MV-4-11 (cell line): ENCODE measurements around the gene HYAL1.
"Not testable (repeated sequence)": the region's sequence is repeated elsewhere in the genome, so short reads cannot be mapped to it uniquely, and the experiment has no call there.

Experiments used
- DNase-seq: peaks from one replicate; lab custom pipeline; 2025; lab: John Stamatoyannopoulos, UW

HYAL1 gene

GRCh38 chr3:50272911-50273688 lies 30.3 kb downstream of the HYAL1 start:
- DNase-seq, result peak; percentile 55

GRCh38 chr3:50272538-50272910 lies 30.9 kb downstream of the HYAL1 start:
- not testable (repeated sequence) for DNase-seq

GRCh38 chr3:50271314-50271936 lies 31.9 kb downstream of the HYAL1 start:
- no peak for DNase-seq

GRCh38 chr3:50270422-50271224 lies 32.8 kb downstream of the HYAL1 start:
- no peak for DNase-seq

- DNase-seq, result no peak
These were observed 33.4 kb downstream of the HYAL1 start for GRCh38 chr3:50269977-50270413.

- no peak for DNase-seq
These were observed 33.9 kb downstream of the HYAL1 start for GRCh38 chr3:50269460-50269859.

GRCh38 chr3:50268703-50269451 lies 34.5 kb downstream of the HYAL1 start, which contains the start of gene SEMA3B:
Gene SEMA3B, plus strand, starts transcription at chr3:50269147. Its CDS starts 94 bp downstream, at chr3:50269241.
- no peak for DNase-seq

GRCh38 chr3:50268276-50268675 lies 35.1 kb downstream of the HYAL1 start:
- no peak for DNase-seq

- no peak for DNase-seq
These were observed 36.0 kb downstream of the HYAL1 start for GRCh38 chr3:50267280-50267913.

- no peak for DNase-seq
These were observed 36.5 kb downstream of the HYAL1 start for GRCh38 chr3:50266836-50267235.

GRCh38 chr3:50266017-50266416 lies 37.4 kb downstream of the HYAL1 start:
- no peak for DNase-seq

- no peak for DNase-seq
These were observed 37.8 kb downstream of the HYAL1 start for GRCh38 chr3:50265571-50265970.

- no peak for DNase-seq
These were observed 38.3 kb downstream of the HYAL1 start for GRCh38 chr3:50264964-50265485.

- DNase-seq, result no peak
These were observed 38.9 kb downstream of the HYAL1 start for GRCh38 chr3:50264383-50264963.

- DNase-seq, result no peak
These were observed 39.6 kb downstream of the HYAL1 start for GRCh38 chr3:50263478-50264382.

- DNase-seq, result no peak
These were observed 40.6 kb downstream of the HYAL1 start for GRCh38 chr3:50262778-50263177.

GRCh38 chr3:50262200-50262599 lies 41.2 kb downstream of the HYAL1 start:
- not testable (repeated sequence) for DNase-seq

GRCh38 chr3:50261505-50261904 lies 41.9 kb downstream of the HYAL1 start:
- no peak for DNase-seq

- no peak for DNase-seq
These were observed 42.4 kb downstream of the HYAL1 start for GRCh38 chr3:50260942-50261441.
